ENCODE results near the gene SCAMP3. TPM values are rescaled to one million over a fixed set of nuclear protein-coding genes. Genes with fewer than 3 reads are reported as not detected.
"Not testable (repeated sequence)": the region's sequence is repeated elsewhere in the genome, so short reads cannot be mapped to it uniquely, and the experiment has no call there.

The SCAMP3 gene
- total RNA-seq, 1 experiment from 2014 or later: 64.2 TPM

DNA sequence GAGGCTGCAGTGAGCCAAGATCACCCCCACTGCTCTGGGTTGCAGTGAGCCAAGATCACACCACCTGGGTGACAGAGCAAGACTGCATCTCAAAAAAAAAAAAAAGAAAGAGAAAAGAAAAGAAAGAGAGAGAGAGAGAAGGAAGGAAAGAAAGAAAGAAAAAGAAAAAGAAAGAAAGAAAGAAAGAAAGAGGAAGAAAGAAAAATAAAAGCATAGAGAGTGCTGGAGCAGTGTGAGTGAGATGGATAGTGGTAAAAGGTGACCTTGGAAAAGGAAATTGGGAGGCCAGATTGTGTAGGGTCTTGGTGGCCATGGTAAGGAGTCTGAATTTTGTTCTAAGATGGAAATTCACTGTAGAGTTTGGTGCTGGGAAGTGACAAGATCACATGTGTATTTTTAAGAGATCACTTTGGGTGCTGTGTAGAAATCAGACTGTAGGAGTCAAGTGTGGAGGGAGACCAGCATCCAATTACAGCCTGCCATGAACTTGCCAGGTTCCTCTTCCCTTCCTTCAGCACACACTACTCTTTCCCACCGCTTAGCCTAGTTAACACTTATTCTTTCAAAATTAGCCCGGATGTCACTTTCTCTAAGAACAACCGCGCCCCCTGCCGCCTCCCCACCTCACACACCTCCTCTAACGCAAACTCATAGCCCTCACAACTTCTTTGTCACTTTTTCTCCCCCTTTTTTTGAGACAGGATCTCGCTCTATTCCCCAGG, 35.8 kb downstream of the SCAMP3 start:
- Histone ChIP-seq H3K79me2 (ENCODE audit: insufficient read depth, low read length) (peaks cover 11% of the 10 kb centered on the region), H3K9me3 (ENCODE audit: control insufficient read depth in 1 of 2, insufficient read depth in 1 of 2, low read depth in 1 of 2, low read length in 2 of 2) (no peaks in the 10 kb centered on the region), H3K27me3 (ENCODE audit: insufficient read depth, low read length) (no peaks in the 10 kb centered on the region), H3K9ac (ENCODE audit: low read length) (peak overlapping the region; percentile 78), H3K4me3 (replicated peaks in 1 of 2; ENCODE audit: low read depth in 1 of 2, low read length in 2 of 2) (peak overlapping the region; percentile 63 to 69), H4K20me1 (ENCODE audit: insufficient read depth) (no peaks in the 10 kb centered on the region), H3K4me2 (ENCODE audit: low read length) (peak overlapping the region; percentile 88), H3K4me1 (ENCODE audit: control insufficient read depth in 1 of 2, insufficient read depth in 2 of 2, low read length in 2 of 2) (peaks cover 17 to 43% of the 10 kb centered on the region in 2 experiments), H2AFZ (ENCODE audit: low read depth, low read length, poor library complexity, severe bottlenecking) (no peak overlapping the region), H3K9me2 (ENCODE audit: insufficient read depth) (no peaks in the 10 kb centered on the region), H3K36me3 (ENCODE audit: control insufficient read depth in 1 of 2, insufficient read depth in 2 of 2, low read length in 2 of 2) (no peaks in the 10 kb centered on the region), H3K27ac (ENCODE audit: low read depth, low read length) (peak overlapping the region; percentile 95)
- ChIA-PET POLR2A (interaction anchor here (0.7 to 3.0 kb wide), 8 partner anchors 14 to 53 kb away, joined by 3 to 14 read pairs (median 4); partner anchors contain the start of genes KRTCAP2, MTX1 and THBS3), CTCF (interaction anchor here (0.7 to 2.1 kb wide), 6 partner anchors 19 to 135 kb away, joined by 3 to 9 read pairs (median 4); partner anchors contain the start of genes KRTCAP2 and TRIM46), RAD21 (ENCODE audit: low non-redundant PET in 1 of 2, low total read pairs in 2 of 2, uncharacterized antibody in 2 of 2, unreplicated experiment in 2 of 2) (no interaction called here)
- BruUV-seq (replicated peaks): no TSS peak
- peak; percentile 49 to 82 (median 61) for TF ChIP-seq CTCF (IDR thresholded peaks at IDR 0.05 in 2 of 3, conservative IDR thresholded peaks at IDR 0.05 in 1 of 3; ENCODE audit: borderline replicate concordance in 1 of 3, insufficient read depth in 1 of 3, low read depth in 2 of 3, low read length in 2 of 3)
- no peak for TF ChIP-seq CBX3 (IDR thresholded peaks at IDR 0.05; ENCODE audit: low read depth)
- TF ChIP-seq SIN3A (IDR thresholded peaks at IDR 0.05; ENCODE audit: low read depth): peak; percentile 26; the same call in 1 of the 2 replicates
- TF ChIP-seq, protein P1, sequence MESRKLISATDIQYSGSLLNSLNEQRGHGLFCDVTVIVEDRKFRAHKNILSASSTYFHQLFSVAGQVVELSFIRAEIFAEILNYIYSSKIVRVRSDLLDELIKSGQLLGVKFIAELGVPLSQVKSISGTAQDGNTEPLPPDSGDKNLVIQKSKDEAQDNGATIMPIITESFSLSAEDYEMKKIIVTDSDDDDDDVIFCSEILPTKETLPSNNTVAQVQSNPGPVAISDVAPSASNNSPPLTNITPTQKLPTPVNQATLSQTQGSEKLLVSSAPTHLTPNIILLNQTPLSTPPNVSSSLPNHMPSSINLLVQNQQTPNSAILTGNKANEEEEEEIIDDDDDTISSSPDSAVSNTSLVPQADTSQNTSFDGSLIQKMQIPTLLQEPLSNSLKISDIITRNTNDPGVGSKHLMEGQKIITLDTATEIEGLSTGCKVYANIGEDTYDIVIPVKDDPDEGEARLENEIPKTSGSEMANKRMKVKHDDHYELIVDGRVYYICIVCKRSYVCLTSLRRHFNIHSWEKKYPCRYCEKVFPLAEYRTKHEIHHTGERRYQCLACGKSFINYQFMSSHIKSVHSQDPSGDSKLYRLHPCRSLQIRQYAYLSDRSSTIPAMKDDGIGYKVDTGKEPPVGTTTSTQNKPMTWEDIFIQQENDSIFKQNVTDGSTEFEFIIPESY (IDR thresholded peaks at IDR 0.05; ENCODE audit: extremely low read depth, insufficient replicate concordance, low read length): no peak
- no peak for TF ChIP-seq SRF (IDR thresholded peaks at IDR 0.05; ENCODE audit: low read depth)
- peak; percentile 7 for TF ChIP-seq YY1 (IDR thresholded peaks at IDR 0.05; ENCODE audit: extremely low read depth, insufficient replicate concordance, low read depth, low read length)
- peak; percentile 77 for TF ChIP-seq RAD21 (IDR thresholded peaks at IDR 0.05; ENCODE audit: low read depth)
- intact Hi-C loops (cut with micrococcal nuclease): loop anchor here (2.0 kb wide), 1 partner anchor 18 kb away; the partner anchor contains the start of gene MTX1
- DNase-seq (ENCODE audit: low read depth, low spot score) (peak; percentile 71), ATAC-seq (peak; percentile 51)

GRCh38 chr1:155225404-155225759, 36.8 kb downstream of the SCAMP3 start:
- peaks cover 17 to 43% of the 10 kb centered on the region in 2 experiments for H3K4me1 ChIP-seq (ENCODE audit: control insufficient read depth in 1 of 2, insufficient read depth in 2 of 2, low read length in 2 of 2)
- BruUV-seq (replicated peaks); H2AFZ ChIP-seq (ENCODE audit: low read depth, low read length, poor library complexity, severe bottlenecking); RAD21 ChIA-PET (ENCODE audit: low non-redundant PET in 1 of 2, low total read pairs in 2 of 2, uncharacterized antibody in 2 of 2, unreplicated experiment in 2 of 2); intact Hi-C loops (cut with micrococcal nuclease); H3K4me3 ChIP-seq (replicated peaks in 1 of 2; ENCODE audit: low read depth in 1 of 2, low read length in 2 of 2); H3K27me3 ChIP-seq (ENCODE audit: insufficient read depth, low read length); H3K9me2 ChIP-seq (ENCODE audit: insufficient read depth); H4K20me1 ChIP-seq (ENCODE audit: insufficient read depth); H3K36me3 ChIP-seq (ENCODE audit: control insufficient read depth in 1 of 2, insufficient read depth in 2 of 2, low read length in 2 of 2); H3K9me3 ChIP-seq (ENCODE audit: control insufficient read depth in 1 of 2, insufficient read depth in 1 of 2, low read depth in 1 of 2, low read length in 2 of 2); DNase-seq (ENCODE audit: low read depth, low spot score); ATAC-seq; H3K9ac ChIP-seq (ENCODE audit: low read length): not testable (repeated sequence)
- ChIA-PET CTCF (interaction anchor here (2.1 to 2.8 kb wide), 2 partner anchors 32 to 52 kb away, joined by 7 to 9 read pairs; partner anchors contain the start of genes KRTCAP2 and TRIM46), POLR2A (interaction anchor here (1.4 to 3.0 kb wide), 2 partner anchors 31 to 50 kb away, joined by 4 to 14 read pairs; no protein-coding TSS in a partner anchor)
- H3K4me2 ChIP-seq (ENCODE audit: low read length): peak overlapping the region; percentile 88; the same call in 1 of the 2 replicates
- H3K79me2 ChIP-seq (ENCODE audit: insufficient read depth, low read length): peaks cover 11% of the 10 kb centered on the region
- H3K27ac ChIP-seq (ENCODE audit: low read depth, low read length): peak overlapping the region; percentile 95; the same call in 1 of the 2 replicates
